HepG2 (cell line): Measurements from ENCODE around the gene PPP1R13L. TPM values are rescaled to one million over a fixed set of nuclear protein-coding genes. Genes with fewer than 3 reads are reported as not detected.

Experiments
- BRCA1 ChIP-seq: sonication (generic); formaldehyde crosslinking; IDR thresholded peaks from 2 replicates; pipeline ENCODE4 v1.4.0; 2020; ENCODE audit warnings: missing genetic modification reagents
- DMTF1 ChIP-seq: sonication (generic); formaldehyde crosslinking; IDR thresholded peaks from 2 replicates; pipeline ENCODE4 v1.4.0; 2020; ENCODE audit warnings: mild to moderate bottlenecking, missing genetic modification reagents
- EED ChIP-seq: sonication (generic); formaldehyde crosslinking; IDR thresholded peaks from 2 replicates; pipeline ENCODE4 v1.5.0; 2020; ENCODE audit warnings: mild to moderate bottlenecking, missing genetic modification reagents
- HDAC1 ChIP-seq: sonication (generic); formaldehyde crosslinking; IDR thresholded peaks from 2 replicates; pipeline ENCODE4 v1.5.1; 2020; ENCODE audit warnings: mild to moderate bottlenecking, missing genetic modification reagents
- IKZF4 ChIP-seq: sonication (generic); formaldehyde crosslinking; IDR thresholded peaks from 2 replicates; pipeline ENCODE4 v1.5.1; 2020; ENCODE audit warnings: borderline replicate concordance, mild to moderate bottlenecking, low read depth, missing genetic modification reagents; ENCODE audit errors: not compliant biosample characterization
- KDM1A ChIP-seq: IDR thresholded peaks from 2 replicates; pipeline ENCODE4 v1.6.1; 2016; ENCODE audit warnings: missing compliant biosample characterization
- KDM6A ChIP-seq: IDR thresholded peaks from 2 replicates; pipeline ENCODE4 v1.6.1; 2016; ENCODE audit warnings: low read depth
- ONECUT2 ChIP-seq: sonication (generic); formaldehyde crosslinking; IDR thresholded peaks from 2 replicates; pipeline ENCODE4 v1.4.0; 2020; ENCODE audit warnings: missing genetic modification reagents
- RARG ChIP-seq: sonication (generic); formaldehyde crosslinking; IDR thresholded peaks from 2 replicates; pipeline ENCODE4 v1.4.0; 2020; ENCODE audit warnings: low read depth, mild to moderate bottlenecking, missing genetic modification reagents
- RCOR2 ChIP-seq: IDR thresholded peaks from 2 replicates; pipeline ENCODE4 v1.6.1; 2016; ENCODE audit warnings: missing biosample characterization, missing genetic modification reagents
- SAP130 ChIP-seq: IDR thresholded peaks from 2 replicates; pipeline ENCODE4 v1.6.1; 2016; ENCODE audit warnings: low read depth
- ZFX ChIP-seq: sonication (generic); formaldehyde crosslinking; IDR thresholded peaks from 2 replicates; pipeline ENCODE4 v1.4.0; 2020; ENCODE audit warnings: mild to moderate bottlenecking, low read depth, missing genetic modification reagents, moderate library complexity
- polyA plus RNA-seq, 8 experiments: library from polyadenylated mRNA; depleted of rRNA in 3 of 8; stranded (reverse) in 7 of 8; unstranded in 1 of 8; fragments of >200 nt; fragmentation: Illumina TruSeq in 4 of 8; extraction: Trizol in 4 of 8; gene quantifications; 2 replicates each; pipeline versions ENCODE4 v1.2.1 to v1.2.3, GENCODE V29; 2011 to 2016; ENCODE audit warnings: low read depth in 4 of 8, missing spikeins in 1 of 8, mixed read lengths in 1 of 8; ENCODE audit not compliant: insufficient read depth in 1 of 8
- total RNA-seq, 5 experiments: library from RNA; depleted of rRNA; stranded (reverse); fragments of >200 nt; fragmentation: Illumina TruSeq; extraction: Trizol; gene quantifications; 2 replicates each; pipeline ENCODE4 v1.2.3, GENCODE V29; 2016; ENCODE audit warnings: low read depth in 1 of 5
- TF ChIP-seq, protein P1 (sequence below): sonication (generic); formaldehyde crosslinking; IDR thresholded peaks from 2 replicates; pipeline ENCODE4 v1.5.0; 2020; ENCODE audit warnings: mild to moderate bottlenecking, missing genetic modification reagents, borderline replicate concordance
- TF ChIP-seq, protein P2 (sequence below): sonication (generic); formaldehyde crosslinking; IDR thresholded peaks from 2 replicates; pipeline ENCODE4 v1.5.0; 2020; ENCODE audit warnings: missing genetic modification reagents

Gene PPP1R13L
- total and polyA plus RNA-seq, 2 of the 13 experiments (the other 11 are each of a cell fraction or from before 2014, with no cell fraction given) = 1.3 to 6.6 TPM

DNA sequence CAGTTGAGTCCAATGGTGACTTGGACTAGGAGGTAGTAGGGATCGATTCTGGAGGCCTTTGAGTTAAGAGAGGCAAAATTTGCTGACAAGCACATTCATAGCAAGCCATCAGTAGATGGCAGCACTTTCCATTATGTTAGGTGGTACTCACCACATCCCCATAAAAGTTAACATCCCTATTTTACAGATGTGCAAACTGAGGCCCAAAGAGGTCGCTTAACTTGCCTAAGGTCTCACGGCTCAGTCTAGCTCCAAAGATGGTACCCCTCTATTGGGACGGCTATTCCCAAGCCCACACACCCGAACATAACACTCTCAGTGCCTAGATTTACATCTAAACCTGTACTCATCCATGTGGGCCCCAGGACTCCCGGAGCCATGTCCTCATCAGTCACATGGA, 41.4 kb upstream of the PPP1R13L start (continued):
- no peak for TF ChIP-seq DMTF1 (CRISPR knock-in tag)
- TF ChIP-seq BRCA1 (CRISPR knock-in tag) = no peak
- no peak for TF ChIP-seq RARG (CRISPR knock-in tag)
- no peak for TF ChIP-seq KDM6A
- TF ChIP-seq, protein P1, sequence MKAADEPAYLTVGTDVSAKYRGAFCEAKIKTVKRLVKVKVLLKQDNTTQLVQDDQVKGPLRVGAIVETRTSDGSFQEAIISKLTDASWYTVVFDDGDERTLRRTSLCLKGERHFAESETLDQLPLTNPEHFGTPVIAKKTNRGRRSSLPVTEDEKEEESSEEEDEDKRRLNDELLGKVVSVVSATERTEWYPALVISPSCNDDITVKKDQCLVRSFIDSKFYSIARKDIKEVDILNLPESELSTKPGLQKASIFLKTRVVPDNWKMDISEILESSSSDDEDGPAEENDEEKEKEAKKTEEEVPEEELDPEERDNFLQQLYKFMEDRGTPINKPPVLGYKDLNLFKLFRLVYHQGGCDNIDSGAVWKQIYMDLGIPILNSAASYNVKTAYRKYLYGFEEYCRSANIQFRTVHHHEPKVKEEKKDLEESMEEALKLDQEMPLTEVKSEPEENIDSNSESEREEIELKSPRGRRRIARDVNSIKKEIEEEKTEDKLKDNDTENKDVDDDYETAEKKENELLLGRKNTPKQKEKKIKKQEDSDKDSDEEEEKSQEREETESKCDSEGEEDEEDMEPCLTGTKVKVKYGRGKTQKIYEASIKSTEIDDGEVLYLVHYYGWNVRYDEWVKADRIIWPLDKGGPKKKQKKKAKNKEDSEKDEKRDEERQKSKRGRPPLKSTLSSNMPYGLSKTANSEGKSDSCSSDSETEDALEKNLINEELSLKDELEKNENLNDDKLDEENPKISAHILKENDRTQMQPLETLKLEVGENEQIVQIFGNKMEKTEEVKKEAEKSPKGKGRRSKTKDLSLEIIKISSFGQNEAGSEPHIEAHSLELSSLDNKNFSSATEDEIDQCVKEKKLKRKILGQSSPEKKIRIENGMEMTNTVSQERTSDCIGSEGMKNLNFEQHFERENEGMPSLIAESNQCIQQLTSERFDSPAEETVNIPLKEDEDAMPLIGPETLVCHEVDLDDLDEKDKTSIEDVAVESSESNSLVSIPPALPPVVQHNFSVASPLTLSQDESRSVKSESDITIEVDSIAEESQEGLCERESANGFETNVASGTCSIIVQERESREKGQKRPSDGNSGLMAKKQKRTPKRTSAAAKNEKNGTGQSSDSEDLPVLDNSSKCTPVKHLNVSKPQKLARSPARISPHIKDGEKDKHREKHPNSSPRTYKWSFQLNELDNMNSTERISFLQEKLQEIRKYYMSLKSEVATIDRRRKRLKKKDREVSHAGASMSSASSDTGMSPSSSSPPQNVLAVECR (CRISPR knock-in tag) = peak; percentile 31; the same call in 1 of the 2 replicates
- TF ChIP-seq ZFX = peak; percentile 35; the same call in 1 of the 2 replicates
- peak; percentile 20; the same call in 1 of the 2 replicates for TF ChIP-seq SAP130
- TF ChIP-seq, protein P2, sequence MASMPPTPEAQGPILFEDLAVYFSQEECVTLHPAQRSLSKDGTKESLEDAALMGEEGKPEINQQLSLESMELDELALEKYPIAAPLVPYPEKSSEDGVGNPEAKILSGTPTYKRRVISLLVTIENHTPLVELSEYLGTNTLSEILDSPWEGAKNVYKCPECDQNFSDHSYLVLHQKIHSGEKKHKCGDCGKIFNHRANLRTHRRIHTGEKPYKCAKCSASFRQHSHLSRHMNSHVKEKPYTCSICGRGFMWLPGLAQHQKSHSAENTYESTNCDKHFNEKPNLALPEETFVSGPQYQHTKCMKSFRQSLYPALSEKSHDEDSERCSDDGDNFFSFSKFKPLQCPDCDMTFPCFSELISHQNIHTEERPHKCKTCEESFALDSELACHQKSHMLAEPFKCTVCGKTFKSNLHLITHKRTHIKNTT (CRISPR knock-in tag) = no peak
- peak; percentile 6; the same call in 1 of the 2 replicates for TF ChIP-seq HDAC1 (CRISPR knock-in tag)
- TF ChIP-seq RCOR2 = peak; percentile 67
- peak; percentile 52; the same call in 1 of the 2 replicates for TF ChIP-seq ONECUT2 (CRISPR knock-in tag)
- TF ChIP-seq IKZF4 (CRISPR knock-in tag) = no peak
- peak; percentile 89 for TF ChIP-seq KDM1A (CRISPR knock-in tag)
- no peak for TF ChIP-seq EED (CRISPR knock-in tag)
